Measurements from ENCODE around the gene MYLK.

Gene MYLK

DNA sequence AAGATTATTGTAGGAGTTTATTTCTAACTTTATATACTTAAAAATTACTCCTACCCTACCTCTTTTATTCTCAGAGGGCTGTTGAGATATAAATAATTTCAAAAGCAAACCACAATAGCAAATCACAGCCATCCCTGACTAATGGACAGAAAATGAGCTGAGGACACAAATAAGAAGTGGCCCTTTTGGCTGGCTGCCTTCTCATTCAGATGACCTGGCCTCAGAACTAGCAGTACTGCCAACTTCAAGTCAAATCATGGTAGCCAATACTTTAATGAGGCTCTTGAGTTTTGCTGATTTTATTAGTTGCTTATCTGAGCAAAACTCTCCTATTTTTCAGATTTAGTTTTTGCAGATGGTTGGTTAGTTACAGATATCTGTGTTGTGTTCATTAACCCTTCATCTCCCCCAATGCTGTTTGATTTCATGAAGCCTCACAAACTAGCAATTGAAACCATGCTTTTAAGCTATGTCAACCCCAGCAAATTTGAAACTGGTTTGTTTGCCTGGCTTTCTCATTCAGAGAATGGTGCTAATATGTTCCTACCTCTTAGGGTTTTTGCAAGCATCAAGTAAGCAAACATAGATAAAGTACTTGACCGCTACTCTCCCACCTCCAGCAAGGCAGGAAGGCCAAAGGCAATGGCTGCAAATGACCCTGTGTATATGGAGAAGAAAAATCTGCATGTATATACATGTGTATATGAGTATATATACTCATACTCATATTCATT lies 225.8 kb downstream of the MYLK start:
- DNase-seq (ENCODE audit: low read depth): peak; percentile 89
- H3K4me3 ChIP-seq (ENCODE audit: control insufficient read depth, low read depth, low read length): no peak overlapping the region
- no peak for TF ChIP-seq CTCF (conservative IDR thresholded peaks at IDR 0.05; ENCODE audit: control insufficient read depth, insufficient read depth, low read depth, low read length)

DNA sequence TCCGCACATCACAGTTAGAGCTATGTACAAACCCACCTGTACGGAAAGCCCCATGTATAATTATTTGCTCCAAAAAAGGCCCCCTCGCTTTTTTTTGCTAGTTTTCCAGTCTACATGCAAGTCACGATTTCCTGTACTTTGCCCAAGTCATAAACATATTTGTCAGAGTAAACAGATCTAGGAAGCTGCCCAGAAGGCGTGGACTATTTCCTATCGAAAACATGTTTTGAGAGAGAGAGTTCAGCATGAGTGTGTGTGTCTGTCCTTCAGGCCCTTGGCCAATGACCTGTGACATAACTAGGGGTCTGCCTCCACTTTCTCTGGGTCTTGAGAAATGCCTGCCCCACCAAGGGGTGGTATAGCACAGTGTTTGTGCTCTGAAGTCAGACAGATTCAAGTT lies 226.6 kb downstream of the MYLK start:
- TF ChIP-seq CTCF (conservative IDR thresholded peaks at IDR 0.05; ENCODE audit: control insufficient read depth, insufficient read depth, low read depth, low read length): no peak
- peak; percentile 45 for DNase-seq (ENCODE audit: low read depth)
- no peak overlapping the region for H3K4me3 ChIP-seq (ENCODE audit: control insufficient read depth, low read depth, low read length)

- TF ChIP-seq CTCF (conservative IDR thresholded peaks at IDR 0.05; ENCODE audit: control insufficient read depth, insufficient read depth, low read depth, low read length): no peak
- no peak overlapping the region for H3K4me3 ChIP-seq (ENCODE audit: control insufficient read depth, low read depth, low read length)
- DNase-seq (ENCODE audit: low read depth): no peak
These were observed 227.0 kb downstream of the MYLK start for GRCh38 chr3:123657111-123657510.

DNA sequence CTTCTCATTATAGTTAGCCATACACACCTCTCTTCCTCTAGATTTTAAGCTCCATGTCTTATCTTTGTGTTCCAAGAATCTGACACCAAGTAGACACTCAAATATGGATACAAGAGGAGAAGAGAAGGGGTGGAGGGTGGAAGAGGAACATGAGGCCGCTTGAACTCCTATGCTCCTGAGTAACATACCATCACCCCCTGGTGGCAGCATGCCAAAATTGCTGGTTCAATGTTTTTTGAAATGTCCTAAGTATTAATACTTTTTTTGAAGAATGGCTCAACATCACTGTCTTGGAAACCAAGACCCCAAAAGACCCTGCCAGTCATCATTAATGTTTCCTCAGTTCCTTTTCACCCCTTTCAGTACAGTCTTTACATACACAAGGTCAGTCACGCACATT lies 227.4 kb downstream of the MYLK start:
- peak; percentile 1 for TF ChIP-seq CTCF (conservative IDR thresholded peaks at IDR 0.05; ENCODE audit: control insufficient read depth, insufficient read depth, low read depth, low read length)
- DNase-seq (ENCODE audit: low read depth): no peak
- H3K4me3 ChIP-seq (ENCODE audit: control insufficient read depth, low read depth, low read length): no peak overlapping the region

- no peak for TF ChIP-seq CTCF (conservative IDR thresholded peaks at IDR 0.05; ENCODE audit: control insufficient read depth, insufficient read depth, low read depth, low read length)
- no peak overlapping the region for H3K4me3 ChIP-seq (ENCODE audit: control insufficient read depth, low read depth, low read length)
- DNase-seq (ENCODE audit: low read depth): no peak
These were observed 227.9 kb downstream of the MYLK start for GRCh38 chr3:123656274-123656673.

GRCh38 chr3:123655400-123655799 lies 228.7 kb downstream of the MYLK start:
- DNase-seq (ENCODE audit: low read depth): peak; percentile 33
- H3K4me3 ChIP-seq (ENCODE audit: control insufficient read depth, low read depth, low read length): no peak overlapping the region
- no peak for TF ChIP-seq CTCF (conservative IDR thresholded peaks at IDR 0.05; ENCODE audit: control insufficient read depth, insufficient read depth, low read depth, low read length)

Data from fibroblast of mammary gland (primary cell).